ENCODE data around the gene DCLRE1B.

DNA sequence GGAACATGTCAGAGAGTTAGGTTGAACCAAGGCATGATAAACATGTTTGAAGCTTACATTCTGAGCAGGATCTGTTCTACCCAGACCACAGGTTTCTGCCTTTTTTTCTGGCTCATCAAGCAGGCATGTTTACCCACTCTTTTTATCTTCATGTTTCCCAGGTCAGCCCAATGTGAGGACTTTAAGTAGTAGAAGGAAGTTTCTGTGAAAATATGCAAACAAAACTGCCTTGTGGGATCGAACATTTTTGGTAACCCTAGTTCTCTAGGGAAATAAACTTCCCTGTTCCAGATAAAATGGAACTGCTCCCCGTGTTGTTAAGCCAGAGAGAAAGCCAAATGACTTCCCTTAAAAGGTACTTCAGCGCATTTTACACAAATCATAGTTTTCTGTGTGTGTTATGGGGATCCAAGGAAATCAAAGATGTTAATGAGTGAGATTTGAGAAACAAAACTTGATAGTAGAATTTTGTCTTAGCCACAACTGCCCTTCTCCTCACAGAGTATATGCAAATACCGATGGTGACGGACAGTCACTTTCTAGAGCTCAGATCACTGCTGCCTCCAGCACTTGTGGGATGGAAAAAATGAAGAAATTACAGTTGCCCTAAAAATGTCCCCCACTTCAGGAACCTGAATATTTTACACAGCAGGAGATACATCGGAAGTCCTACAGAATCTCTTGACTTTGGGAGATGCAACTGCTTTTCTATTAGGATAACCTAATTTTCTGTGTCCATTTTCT is 23.2 kb downstream of the DCLRE1B start:
- TF ChIP-seq SUZ12 (IDR thresholded peaks at IDR 0.05; ENCODE audit: extremely low read depth, insufficient read depth, insufficient read length) (no peak), YY1 (IDR thresholded peaks at IDR 0.05; ENCODE audit: insufficient read depth, insufficient read length) (no peak), ZNF274 (IDR thresholded peaks at IDR 0.05; ENCODE audit: low read depth, low read length) (no peak)

All from NT2/D1 (cell line).